DOHH2 (cell line): Measurements from ENCODE around the gene NECTIN3.

ENCODE experiments used
- CTCF ChIP-seq: fragments of 200-600 bp; sonication (generic); IDR thresholded peaks from one replicate; pipeline ENCODE4 v1.5.1; 2014; ENCODE audit warnings: antibody characterized with exemption, mild to moderate bottlenecking, low read depth, low read length; ENCODE audit not compliant: poor library complexity, severe bottlenecking
- EZH2phosphoT487 ChIP-seq: fragments of 200-600 bp; sonication (generic); IDR thresholded peaks from 2 replicates; pipeline ENCODE4 v1.6.1; 2017; ENCODE audit warnings: borderline replicate concordance, mild to moderate bottlenecking, antibody characterized with exemption, low read length, moderate library complexity, mixed read lengths

DNA sequence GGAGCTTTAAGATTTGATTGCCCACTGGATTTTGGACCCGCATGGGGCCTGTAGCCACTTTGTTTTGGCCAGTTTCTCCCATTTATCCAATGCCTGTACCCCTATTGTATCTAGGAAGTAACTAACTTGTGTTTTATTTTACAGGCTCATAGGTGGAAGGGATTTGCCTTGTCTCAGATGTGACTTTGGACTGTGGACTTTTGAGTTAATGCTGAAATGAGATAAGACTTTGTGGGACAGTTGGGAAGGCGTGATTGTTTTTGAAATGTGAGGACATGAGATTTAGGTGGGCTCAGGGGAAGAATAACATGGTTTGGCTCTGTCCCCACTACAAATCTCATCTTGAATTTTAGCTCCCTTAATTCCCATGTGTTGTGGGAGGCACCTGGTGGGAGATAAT lies 30.7 kb upstream of the NECTIN3 start:
- TF ChIP-seq CTCF (no peak), EZH2phosphoT487 (no peak)
